Kidney (tissue), 14 donors: ENCODE results near the gene DPP10. TPM values are rescaled to one million over a fixed set of nuclear protein-coding genes. Genes with fewer than 3 reads are reported as not detected.
A peak's percentile ranks its signal among the peaks of the same experiment; 100 is the strongest.

Experiments used
- DNase-seq, 5 donors: peaks; one replicate each; pipeline ENCODE4 v3.0.0-alpha.2; 2013 to 2020
- FAIRE-seq: peaks from 2 replicates; lab custom pipeline; 2012; peaks lifted over from hg19 to GRCh38; lab: Jason Lieb, UNC
- H3K27ac ChIP-seq, 2 donors: one replicate each; pipeline ENCODE4 v1.7.0; 2013; ENCODE audit warnings: low read depth in 2 of 2, low read length in 2 of 2, inconsistent platforms in 1 of 2
- H3K27me3 ChIP-seq: one replicate; pipeline ENCODE4 v1.7.1; 2013; ENCODE audit warnings: low read length, inconsistent platforms; ENCODE audit not compliant: control insufficient read depth, insufficient read depth
- H3K36me3 ChIP-seq, 3 donors: one replicate each; pipeline versions ENCODE4 v1.7.0 to v1.7.1; 2013; ENCODE audit warnings: low read length in 3 of 3, control low read depth in 1 of 3, inconsistent platforms in 1 of 3; ENCODE audit not compliant: insufficient read depth in 3 of 3, control insufficient read depth in 2 of 3
- H3K4me1 ChIP-seq, 3 donors: one replicate each; pipeline versions ENCODE4 v1.7.0 to v1.7.1; 2013; ENCODE audit warnings: low read length in 3 of 3, inconsistent platforms in 1 of 3, low read depth in 1 of 3; ENCODE audit not compliant: control insufficient read depth in 2 of 3, insufficient read depth in 2 of 3
- H3K4me3 ChIP-seq, 3 donors: one replicate each; pipeline versions ENCODE4 v1.7.0 to v1.8.1; 2013; ENCODE audit warnings: low read length in 3 of 3, control low read depth in 1 of 3, inconsistent platforms in 1 of 3
- H3K9ac ChIP-seq, 3 donors: one replicate each; pipeline versions ENCODE4 v1.7.0 to v1.7.1; 2013; ENCODE audit warnings: low read length in 3 of 3, control low read depth in 1 of 3, inconsistent platforms in 1 of 3
- H3K9me3 ChIP-seq, 3 donors: one replicate each; pipeline versions ENCODE4 v1.7.0 to v1.7.1; 2013; ENCODE audit warnings: low read length in 3 of 3, control low read depth in 1 of 3, inconsistent platforms in 1 of 3; ENCODE audit not compliant: control insufficient read depth in 2 of 3, insufficient read depth in 1 of 3
- intact Hi-C: fragments of 100-400 bp; cut with DNase I; formaldehyde crosslinking; loops from one replicate; pipeline ENCODE4 v1.11.1; 2022
- polyA plus RNA-seq: library from polyadenylated mRNA; stranded (reverse); fragments of 350-450 nt; fragmentation: Illumina TruSeq; extraction: RNeasy Lipid Tissue Mini Kit (QIAGEN cat#74804); gene quantifications from one replicate; pipeline ENCODE4 v1.2.3, GENCODE V29; 2014; ENCODE audit warnings: low read depth, low replicate concordance; ENCODE audit not compliant: insufficient read depth
- total RNA-seq: library from RNA; stranded (reverse); fragmentation: NEBNext Ultra II Directional; extraction: Animal tissue kit (Norgen Biotek cat#: 25700); gene quantifications from one replicate; pipeline ENCODE4 v1.2.1, GENCODE V29; 2021
- TF ChIP-seq, protein P1 (sequence below): IDR thresholded peaks from 3 replicates; pipeline ENCODE4 v1.5.1; 2012; ENCODE audit warnings: mild to moderate bottlenecking, moderate library complexity, borderline replicate concordance; ENCODE audit not compliant: insufficient read depth; ENCODE audit errors: extremely low read depth
- donor health status: control.
- donor health status: control.
- donor health status: control.
- donor health status: control.
- donor health status: control.
- donor health status: DM: yes; HTN: yes; CAD: no.
- donor health status: Normal renal cell carcinoma (clear cell type).

The DPP10 gene
- total and polyA plus RNA-seq, 2 donors from 2014 or later, result 0.67 TPM; not detected in 1

DNA sequence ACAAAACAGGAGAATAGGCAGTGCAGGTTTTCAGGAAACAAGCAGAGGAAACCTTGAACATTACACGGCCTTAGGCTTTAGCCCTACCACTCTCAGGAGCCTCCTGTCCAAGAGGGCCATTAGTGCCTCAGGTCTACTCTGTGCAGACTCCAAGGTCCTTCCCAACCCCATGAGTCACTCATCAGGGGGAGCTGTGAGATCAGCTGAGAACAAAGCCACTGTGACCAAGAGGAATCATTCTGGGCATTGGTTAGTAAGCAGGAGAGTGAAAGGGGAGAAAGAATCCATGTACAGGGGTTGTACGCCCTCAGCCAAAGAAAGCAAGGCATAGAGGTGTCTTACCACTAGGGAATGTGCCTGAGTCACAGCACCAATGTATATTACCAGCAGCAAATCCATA, 680.3 kb downstream of the DPP10 start:
- H3K4me1 ChIP-seq, result no peaks in the 10 kb centered on the region
- H3K27ac ChIP-seq, result no peak overlapping the region
- no peaks in the 10 kb centered on the region for H3K36me3 ChIP-seq
- no peak overlapping the region for H3K9ac ChIP-seq
- no peak for FAIRE-seq
- H3K9me3 ChIP-seq, result no peaks in the 10 kb centered on the region
- H3K27me3 ChIP-seq, result no peaks in the 10 kb centered on the region
- intact Hi-C loops, result no loop called here
- TF ChIP-seq, protein P1, sequence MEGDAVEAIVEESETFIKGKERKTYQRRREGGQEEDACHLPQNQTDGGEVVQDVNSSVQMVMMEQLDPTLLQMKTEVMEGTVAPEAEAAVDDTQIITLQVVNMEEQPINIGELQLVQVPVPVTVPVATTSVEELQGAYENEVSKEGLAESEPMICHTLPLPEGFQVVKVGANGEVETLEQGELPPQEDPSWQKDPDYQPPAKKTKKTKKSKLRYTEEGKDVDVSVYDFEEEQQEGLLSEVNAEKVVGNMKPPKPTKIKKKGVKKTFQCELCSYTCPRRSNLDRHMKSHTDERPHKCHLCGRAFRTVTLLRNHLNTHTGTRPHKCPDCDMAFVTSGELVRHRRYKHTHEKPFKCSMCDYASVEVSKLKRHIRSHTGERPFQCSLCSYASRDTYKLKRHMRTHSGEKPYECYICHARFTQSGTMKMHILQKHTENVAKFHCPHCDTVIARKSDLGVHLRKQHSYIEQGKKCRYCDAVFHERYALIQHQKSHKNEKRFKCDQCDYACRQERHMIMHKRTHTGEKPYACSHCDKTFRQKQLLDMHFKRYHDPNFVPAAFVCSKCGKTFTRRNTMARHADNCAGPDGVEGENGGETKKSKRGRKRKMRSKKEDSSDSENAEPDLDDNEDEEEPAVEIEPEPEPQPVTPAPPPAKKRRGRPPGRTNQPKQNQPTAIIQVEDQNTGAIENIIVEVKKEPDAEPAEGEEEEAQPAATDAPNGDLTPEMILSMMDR, result no peak
- no peak overlapping the region for H3K4me3 ChIP-seq
- no peak for DNase-seq

GRCh38 chr2:115124817-115125216, 682.4 kb downstream of the DPP10 start:
- H3K9me3 ChIP-seq, result no peaks in the 10 kb centered on the region
- no peak overlapping the region for H3K9ac ChIP-seq
- no peak for DNase-seq
- FAIRE-seq, result no peak
- TF ChIP-seq, protein P1, result no peak
- no peaks in the 10 kb centered on the region for H3K27me3 ChIP-seq
- no peak overlapping the region for H3K27ac ChIP-seq
- no peaks in the 10 kb centered on the region for H3K4me1 ChIP-seq
- no peaks in the 10 kb centered on the region for H3K36me3 ChIP-seq
- H3K4me3 ChIP-seq, result no peak overlapping the region
- intact Hi-C loops, result no loop called here

DNA sequence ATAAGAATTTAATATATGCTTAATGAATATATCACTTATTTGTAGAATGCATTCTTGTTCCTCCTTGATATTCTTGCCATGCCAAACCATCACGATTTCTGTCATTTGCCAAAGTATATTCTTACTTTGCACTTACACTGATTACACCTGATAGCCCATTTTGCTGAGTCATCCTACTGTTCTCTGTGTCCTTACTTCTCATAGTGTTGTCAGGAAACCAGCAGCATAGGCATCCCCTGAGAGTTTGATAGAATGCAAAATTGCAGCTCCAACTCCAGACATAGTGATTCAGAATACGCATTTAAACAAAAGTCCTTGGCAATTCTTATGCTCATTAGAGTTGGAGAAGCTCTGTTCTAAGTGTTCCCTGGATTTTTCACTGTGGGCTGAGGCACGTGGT, 687.1 kb downstream of the DPP10 start:
- DNase-seq (no peak), FAIRE-seq (no peak)
- H3K4me1 ChIP-seq, result no peaks in the 10 kb centered on the region
- intact Hi-C loops, result no loop called here
- H3K27me3 ChIP-seq, result no peaks in the 10 kb centered on the region
- H3K27ac ChIP-seq, result no peak overlapping the region
- no peak overlapping the region for H3K9ac ChIP-seq
- no peaks in the 10 kb centered on the region for H3K9me3 ChIP-seq
- no peaks in the 10 kb centered on the region for H3K36me3 ChIP-seq
- no peak overlapping the region for H3K4me3 ChIP-seq
- TF ChIP-seq, protein P1, result no peak

GRCh38 chr2:115160531-115161080, 718.2 kb downstream of the DPP10 start:
- intact Hi-C loops, result no loop called here
- H3K4me1 ChIP-seq, result no peaks in the 10 kb centered on the region
- no peaks in the 10 kb centered on the region for H3K9me3 ChIP-seq
- TF ChIP-seq, protein P1, result no peak
- DNase-seq (peak in 1 of 5 donors; percentile 37), FAIRE-seq (no peak)
- no peaks in the 10 kb centered on the region for H3K36me3 ChIP-seq
- no peak overlapping the region for H3K27ac ChIP-seq
- peak overlapping the region in 1 of 3 donors; percentile 33 for H3K4me3 ChIP-seq
- H3K27me3 ChIP-seq, result peaks cover 8% of the 10 kb centered on the region
- peak overlapping the region in 1 of 3 donors; percentile 33 for H3K9ac ChIP-seq
